ENCODE results near the gene TRIM65. TPM values are rescaled to one million over a fixed set of nuclear protein-coding genes. Genes with fewer than 3 reads are reported as not detected.

TRIM65 gene
- total and polyA plus RNA-seq, 2 of the 13 experiments (the other 11 are each of a cell fraction or from before 2014, with no cell fraction given), result 10.3 to 22.4 TPM

DNA sequence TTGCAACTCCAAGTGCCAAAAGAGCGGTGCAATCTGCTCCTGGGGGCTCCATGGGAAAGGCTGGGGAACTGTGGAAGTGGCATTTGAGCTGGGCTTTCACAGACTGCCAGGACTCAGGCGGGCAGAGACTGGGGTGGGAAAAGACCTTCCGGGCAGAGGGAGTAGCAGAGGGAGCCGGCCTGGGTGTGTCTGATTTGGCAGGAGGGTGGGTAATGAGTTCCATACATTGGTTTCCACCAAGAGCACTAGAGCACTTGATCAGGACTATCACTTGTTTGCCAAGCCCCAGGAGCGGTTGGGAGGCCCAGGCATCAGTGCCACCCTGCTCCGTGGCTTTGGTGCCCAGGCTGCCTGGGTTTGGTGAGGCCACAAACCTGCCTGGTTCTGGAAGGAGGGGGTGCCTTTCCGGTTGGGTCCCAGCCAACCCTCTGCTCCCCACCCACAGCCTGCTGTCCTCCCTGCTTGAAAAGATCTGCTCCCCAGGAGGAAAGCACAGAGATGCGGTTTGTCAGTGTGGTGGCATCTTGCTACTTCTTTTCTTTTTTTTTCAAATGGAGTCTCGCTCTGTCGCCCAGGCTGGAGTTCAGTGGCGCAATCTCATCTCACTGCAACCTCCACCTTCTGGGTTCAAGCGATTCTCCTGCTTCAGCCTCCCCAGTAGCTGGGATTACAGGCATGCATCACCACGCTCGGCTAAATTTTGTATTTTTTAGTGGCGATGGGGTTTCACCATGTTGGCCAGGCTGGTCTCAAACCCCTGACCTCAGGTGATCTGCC lies 14.9 kb downstream of the TRIM65 start:
- ChIA-PET CTCF (ENCODE audit: low intra/inter-chr PET ratio, low total read pairs) (no interaction called here), POLR2A (interaction anchor here (0.8 to 11.5 kb wide), 6 partner anchors 9 to 102 kb away, joined by 4 to 423 read pairs (median 4); partner anchors contain the start of genes TRIM65 and WBP2)
- H3K36me3 ChIP-seq (replicated peaks in 1 of 2; ENCODE audit: control insufficient read depth in 1 of 2, insufficient read depth in 2 of 2, low read length in 2 of 2), result no peaks in the 10 kb centered on the region
- peaks cover 9% of the 10 kb centered on the region for H3K79me2 ChIP-seq (ENCODE audit: insufficient read depth, low read length)
- no peaks in the 10 kb centered on the region for H3K9me3 ChIP-seq (ENCODE audit: low read length)
- H3K4me3 ChIP-seq (replicated peaks in 1 of 3; ENCODE audit: insufficient read depth in 1 of 3, low read depth in 2 of 3, low read length in 3 of 3), result no peak overlapping the region
- ATAC-seq, result no peak
- intact Hi-C loops (cut with micrococcal nuclease; ENCODE audit: unreplicated experiment) (no loop called here), in situ Hi-C loops (cut with HindIII; ENCODE audit: extremely low pct_ligation_motif_present, low pct_unique_long_range_greater_than_20kb) (no loop called here)
- H3K27ac ChIP-seq (ENCODE audit: extremely low read length, insufficient read depth, low read length), result no peak overlapping the region
- WGBS (ENCODE audit: low lambda C conversion rate), result 75% methylated on average over 15 of the region's 15 CpGs
- H3K4me2 ChIP-seq (ENCODE audit: low read depth, low read length), result no peak overlapping the region
- H2AFZ ChIP-seq (ENCODE audit: low read length), result no peak overlapping the region
- DNase-seq (ENCODE audit: low spot score), result no peak
- no peaks in the 10 kb centered on the region for H3K27me3 ChIP-seq (ENCODE audit: control insufficient read depth in 1 of 2, insufficient read depth in 2 of 2, low read length in 2 of 2)
- no TSS peak for BruUV-seq (replicated peaks)
- H3K4me1 ChIP-seq (ENCODE audit: insufficient read depth, low read length), result peaks cover 10% of the 10 kb centered on the region
- H3K9ac ChIP-seq (ENCODE audit: insufficient read depth, low read depth, low read length), result no peak overlapping the region
- no peak for FAIRE-seq
- H4K20me1 ChIP-seq (ENCODE audit: insufficient read depth, low read length), result no peaks in the 10 kb centered on the region
- TF ChIP-seq HNRNPH1 (optimal IDR thresholded peaks at IDR 0.05; ENCODE audit: low read depth, low read length) (no peak), GABPA (IDR thresholded peaks at IDR 0.05; ENCODE audit: low read depth, low read length) (no peak), GABPA (CRISPR knock-in tag; IDR thresholded peaks at IDR 0.05; ENCODE audit: low read depth) (no peak), ZNF546 (CRISPR knock-in tag; conservative IDR thresholded peaks at IDR 0.05) (no peak), ZZZ3 (CRISPR knock-in tag; IDR thresholded peaks at IDR 0.05; ENCODE audit: borderline replicate concordance) (no peak), AKAP8 (CRISPR knock-in tag; IDR thresholded peaks at IDR 0.05) (peak; percentile 29; the same call in 1 of the 2 replicates), HNF4A (CRISPR knock-in tag; IDR thresholded peaks at IDR 0.05) (no peak), SOX5 (CRISPR knock-in tag; IDR thresholded peaks at IDR 0.05; ENCODE audit: borderline replicate concordance) (no peak), RXRB (CRISPR knock-in tag; IDR thresholded peaks at IDR 0.05; ENCODE audit: borderline replicate concordance) (no peak), ZFAT (CRISPR knock-in tag; conservative IDR thresholded peaks at IDR 0.05) (no peak), SIN3A (IDR thresholded peaks at IDR 0.05; ENCODE audit: borderline replicate concordance, low read depth, low read length) (no peak), KAT7 (CRISPR knock-in tag; IDR thresholded peaks at IDR 0.05; ENCODE audit: borderline replicate concordance) (no peak), NKX3-1 (CRISPR knock-in tag; IDR thresholded peaks at IDR 0.05) (no peak), AGO1 (IDR thresholded peaks at IDR 0.05; ENCODE audit: low read depth, low read length, poor library complexity, severe bottlenecking) (peak; percentile 76), ZNF790 (CRISPR knock-in tag; IDR thresholded peaks at IDR 0.05; ENCODE audit: borderline replicate concordance) (no peak)
- TF ChIP-seq, protein P1, sequence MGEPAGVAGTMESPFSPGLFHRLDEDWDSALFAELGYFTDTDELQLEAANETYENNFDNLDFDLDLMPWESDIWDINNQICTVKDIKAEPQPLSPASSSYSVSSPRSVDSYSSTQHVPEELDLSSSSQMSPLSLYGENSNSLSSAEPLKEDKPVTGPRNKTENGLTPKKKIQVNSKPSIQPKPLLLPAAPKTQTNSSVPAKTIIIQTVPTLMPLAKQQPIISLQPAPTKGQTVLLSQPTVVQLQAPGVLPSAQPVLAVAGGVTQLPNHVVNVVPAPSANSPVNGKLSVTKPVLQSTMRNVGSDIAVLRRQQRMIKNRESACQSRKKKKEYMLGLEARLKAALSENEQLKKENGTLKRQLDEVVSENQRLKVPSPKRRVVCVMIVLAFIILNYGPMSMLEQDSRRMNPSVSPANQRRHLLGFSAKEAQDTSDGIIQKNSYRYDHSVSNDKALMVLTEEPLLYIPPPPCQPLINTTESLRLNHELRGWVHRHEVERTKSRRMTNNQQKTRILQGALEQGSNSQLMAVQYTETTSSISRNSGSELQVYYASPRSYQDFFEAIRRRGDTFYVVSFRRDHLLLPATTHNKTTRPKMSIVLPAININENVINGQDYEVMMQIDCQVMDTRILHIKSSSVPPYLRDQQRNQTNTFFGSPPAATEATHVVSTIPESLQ (CRISPR knock-in tag; conservative IDR thresholded peaks at IDR 0.05), result no peak
- TF ChIP-seq, protein P2, sequence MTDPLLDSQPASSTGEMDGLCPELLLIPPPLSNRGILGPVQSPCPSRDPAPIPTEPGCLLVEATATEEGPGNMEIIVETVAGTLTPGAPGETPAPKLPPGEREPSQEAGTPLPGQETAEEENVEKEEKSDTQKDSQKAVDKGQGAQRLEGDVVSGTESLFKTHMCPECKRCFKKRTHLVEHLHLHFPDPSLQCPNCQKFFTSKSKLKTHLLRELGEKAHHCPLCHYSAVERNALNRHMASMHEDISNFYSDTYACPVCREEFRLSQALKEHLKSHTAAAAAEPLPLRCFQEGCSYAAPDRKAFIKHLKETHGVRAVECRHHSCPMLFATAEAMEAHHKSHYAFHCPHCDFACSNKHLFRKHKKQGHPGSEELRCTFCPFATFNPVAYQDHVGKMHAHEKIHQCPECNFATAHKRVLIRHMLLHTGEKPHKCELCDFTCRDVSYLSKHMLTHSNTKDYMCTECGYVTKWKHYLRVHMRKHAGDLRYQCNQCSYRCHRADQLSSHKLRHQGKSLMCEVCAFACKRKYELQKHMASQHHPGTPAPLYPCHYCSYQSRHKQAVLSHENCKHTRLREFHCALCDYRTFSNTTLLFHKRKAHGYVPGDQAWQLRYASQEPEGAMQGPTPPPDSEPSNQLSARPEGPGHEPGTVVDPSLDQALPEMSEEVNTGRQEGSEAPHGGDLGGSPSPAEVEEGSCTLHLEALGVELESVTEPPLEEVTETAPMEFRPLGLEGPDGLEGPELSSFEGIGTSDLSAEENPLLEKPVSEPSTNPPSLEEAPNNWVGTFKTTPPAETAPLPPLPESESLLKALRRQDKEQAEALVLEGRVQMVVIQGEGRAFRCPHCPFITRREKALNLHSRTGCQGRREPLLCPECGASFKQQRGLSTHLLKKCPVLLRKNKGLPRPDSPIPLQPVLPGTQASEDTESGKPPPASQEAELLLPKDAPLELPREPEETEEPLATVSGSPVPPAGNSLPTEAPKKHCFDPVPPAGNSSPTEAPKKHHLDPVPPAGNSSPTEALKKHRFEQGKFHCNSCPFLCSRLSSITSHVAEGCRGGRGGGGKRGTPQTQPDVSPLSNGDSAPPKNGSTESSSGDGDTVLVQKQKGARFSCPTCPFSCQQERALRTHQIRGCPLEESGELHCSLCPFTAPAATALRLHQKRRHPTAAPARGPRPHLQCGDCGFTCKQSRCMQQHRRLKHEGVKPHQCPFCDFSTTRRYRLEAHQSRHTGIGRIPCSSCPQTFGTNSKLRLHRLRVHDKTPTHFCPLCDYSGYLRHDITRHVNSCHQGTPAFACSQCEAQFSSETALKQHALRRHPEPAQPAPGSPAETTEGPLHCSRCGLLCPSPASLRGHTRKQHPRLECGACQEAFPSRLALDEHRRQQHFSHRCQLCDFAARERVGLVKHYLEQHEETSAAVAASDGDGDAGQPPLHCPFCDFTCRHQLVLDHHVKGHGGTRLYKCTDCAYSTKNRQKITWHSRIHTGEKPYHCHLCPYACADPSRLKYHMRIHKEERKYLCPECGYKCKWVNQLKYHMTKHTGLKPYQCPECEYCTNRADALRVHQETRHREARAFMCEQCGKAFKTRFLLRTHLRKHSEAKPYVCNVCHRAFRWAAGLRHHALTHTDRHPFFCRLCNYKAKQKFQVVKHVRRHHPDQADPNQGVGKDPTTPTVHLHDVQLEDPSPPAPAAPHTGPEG (CRISPR knock-in tag; IDR thresholded peaks at IDR 0.05), result no peak

Data from HepG2 (cell line).